Spleen (tissue), 11 donors: ENCODE results near the gene ZNF593. TPM values are rescaled to one million over a fixed set of nuclear protein-coding genes. Genes with fewer than 3 reads are reported as not detected.
A peak's percentile ranks its signal among the peaks of the same experiment; 100 is the strongest.

Experiments used
- DNase-seq: peaks from one replicate; pipeline ENCODE4 v3.0.0-alpha.2; 2020
- H3K27ac ChIP-seq, 8 donors: fragments of 200-600 bp; sonication (generic) in 7 of 8; 1 replicate in 4 of 8; 2 replicates in 4 of 8; pipeline versions ENCODE4 v1.5.0 to v1.8.0; 2016 to 2021; ENCODE audit warnings: inconsistent platforms in 4 of 8, mild to moderate bottlenecking in 4 of 8, moderate library complexity in 1 of 8
- H3K27me3 ChIP-seq, 7 donors: fragments of 200-600 bp; sonication (generic) in 6 of 7; replicated peaks in 1 of 7; 1 replicate in 4 of 7; 2 replicates in 3 of 7; pipeline versions ENCODE4 v1.5.0 to v1.8.0; 2016 to 2021; ENCODE audit warnings: inconsistent platforms in 3 of 7, mild to moderate bottlenecking in 1 of 7
- H3K36me3 ChIP-seq, 6 donors: fragments of 200-600 bp; sonication (generic) in 5 of 6; 1 replicate in 4 of 6; 2 replicates in 2 of 6; pipeline versions ENCODE4 v1.5.0 to v1.8.0; 2016 to 2021; ENCODE audit warnings: inconsistent platforms in 2 of 6
- H3K4me1 ChIP-seq, 6 donors: fragments of 200-600 bp; sonication (generic) in 5 of 6; 1 replicate in 3 of 6; 2 replicates in 3 of 6; pipeline versions ENCODE4 v1.5.0 to v1.8.0; 2016 to 2021; ENCODE audit warnings: inconsistent platforms in 3 of 6
- H3K4me3 ChIP-seq, 8 donors: fragments of 200-600 bp; sonication (generic) in 7 of 8; 1 replicate in 4 of 8; 2 replicates in 4 of 8; pipeline versions ENCODE4 v1.5.0 to v1.8.0; 2016 to 2021; ENCODE audit warnings: inconsistent platforms in 4 of 8, mild to moderate bottlenecking in 4 of 8, moderate library complexity in 2 of 8
- H3K9me3 ChIP-seq, 8 donors: fragments of 200-600 bp; sonication (generic) in 7 of 8; 1 replicate in 4 of 8; 2 replicates in 4 of 8; pipeline versions ENCODE4 v1.5.0 to v1.8.0; 2016 to 2021; ENCODE audit warnings: inconsistent platforms in 4 of 8
- CTCF ChIP-seq, 11 experiments: fragments of 200-600 bp in 7 of 11; fragments of 450-650 bp in 4 of 11; sonication (generic) in 4 of 11; IDR thresholded peaks in 8 of 11; conservative IDR thresholded peaks in 3 of 11; 1 replicate in 7 of 11; 2 replicates in 4 of 11; pipeline versions ENCODE4 v1.4.0 to v1.8.0; 2016 to 2021; ENCODE audit warnings: antibody characterized with exemption in 11 of 11, inconsistent platforms in 4 of 11, mild to moderate bottlenecking in 1 of 11
- POLR2A ChIP-seq, 3 donors: fragments of 450-650 bp; IDR thresholded peaks; one replicate each; pipeline ENCODE4 v1.5.1; 2017; ENCODE audit warnings: antibody characterized with exemption in 3 of 3, mild to moderate bottlenecking in 1 of 3
- POLR2AphosphoS5 ChIP-seq, 3 donors: sonication (generic); formaldehyde crosslinking; IDR thresholded peaks; one replicate each; pipeline ENCODE4 v1.5.1; 2017; ENCODE audit warnings: antibody characterized with exemption in 3 of 3
- WGBS, 5 donors: extraction: QIAGEN DNeasy Blood & Tissue Kit in 3 of 5; methylation state at CpG; one replicate each; pipeline versions ENCODE4 v1.1.5 to v1.1.7; 2013 to 2018; 5-methylcytosine and 5-hydroxymethylcytosine counted together
- intact Hi-C: fragments of 100-400 bp; cut with DNase I; formaldehyde crosslinking; loops from one replicate; pipeline ENCODE4 v1.15.0; 2023; ENCODE audit warnings: low total_unique reads
- polyA plus RNA-seq, 3 donors: library from polyadenylated mRNA; stranded (reverse); fragments of 200-250 nt; gene quantifications; one replicate each; pipeline ENCODE4 v1.2.1, GENCODE V29; 2013
- total RNA-seq, 7 donors: library from RNA; depleted of rRNA in 3 of 7; stranded (reverse); fragments of >200 nt in 3 of 7; fragmentation: NEBNext Ultra II Directional in 4 of 7; extraction: Animal tissue kit (Norgen Biotek cat#: 25700) in 4 of 7; gene quantifications; one replicate each; pipeline versions ENCODE4 v1.1.0 to v1.2.1, GENCODE V29; 2016 to 2021
- donor health status: healthy with polysubstance abuse.
- donor health status: DM: no; HTN: no; CAD: no; lungs with moderate emphysema.
- donor health status: DM: no; HTN: no; CAD: no.
- donor health status: Bipolar disorder and iron deficiency.
- donor health status: healthy.
- donor health status: DM: no; HTN: no; CAD: no.
- donor health status: DM: yes; HTN: yes; CAD: no.

ZNF593 gene
- total and polyA plus RNA-seq, 10 donors, result 13.5 to 104 (median 25.2) TPM

GRCh38 chr1:26168410-26169197, 1.1 kb upstream of the ZNF593 start, which contains the start of gene C1orf232:
TSS of gene C1orf232 (minus strand) at chr1:26168963. CDS start at chr1:26168499, 464 bp downstream.
- Histone ChIP-seq H3K27ac (peak within 1 kb of the TSS; percentile 55 to 89 (median 86)), H3K9me3 (no peaks in the 10 kb centered on the region), H3K4me1 (peaks cover 12 to 42% (median 33%) of the 10 kb centered on the region in 6 donors), H3K4me3 (peak within 1 kb of the TSS; percentile 56 to 86 (median 76)), H3K27me3 (peaks cover 0 to 17% (median 4%) of the 10 kb centered on the region in 7 donors), H3K36me3 (peaks cover 0 to 10% (median 0%) of the 10 kb centered on the region in 6 donors)
- WGBS, 5 donors, result 78 to 88% (median 87%) methylated on average over 4 to 5 of the region's 5 CpGs
- TF ChIP-seq CTCF (IDR thresholded peaks at IDR 0.05 in 8 of 11, conservative IDR thresholded peaks at IDR 0.05 in 3 of 11) (no peak), POLR2A (IDR thresholded peaks at IDR 0.05) (no peak), POLR2AphosphoS5 (IDR thresholded peaks at IDR 0.05) (no peak)
- intact Hi-C loops, result no loop called here
- no peak for DNase-seq

- peaks cover 9 to 36% (median 27%) of the 10 kb centered on the region in 6 donors for H3K4me1 ChIP-seq
- H3K27me3 ChIP-seq, result peaks cover 0 to 11% (median 0%) of the 10 kb centered on the region in 7 donors
- peaks cover 0 to 10% (median 0%) of the 10 kb centered on the region in 6 donors for H3K36me3 ChIP-seq
- intact Hi-C loops, result no loop called here
- H3K9me3 ChIP-seq, result no peaks in the 10 kb centered on the region
- WGBS, 5 donors, result 69 to 90% (median 73%) methylated on average over 4 of the region's 4 CpGs
- no peak for DNase-seq
- TF ChIP-seq POLR2A (IDR thresholded peaks at IDR 0.05) (no peak), CTCF (IDR thresholded peaks at IDR 0.05 in 8 of 11, conservative IDR thresholded peaks at IDR 0.05 in 3 of 11) (no peak), POLR2AphosphoS5 (IDR thresholded peaks at IDR 0.05) (no peak)
- peak overlapping the region in 5 of 8 donors; percentile 75 to 86 (median 77) for H3K4me3 ChIP-seq
- peak overlapping the region; percentile 55 to 89 (median 86) for H3K27ac ChIP-seq
Measured at GRCh38 chr1:26169198-26169554, 532 bp upstream of the ZNF593 start.

GRCh38 chr1:26170472-26170821, 739 bp downstream of the ZNF593 start:
- Histone ChIP-seq H3K9me3 (no peaks in the 10 kb centered on the region), H3K36me3 (peaks cover 0 to 10% (median 0%) of the 10 kb centered on the region in 6 donors), H3K4me1 (peaks cover 9 to 28% (median 20%) of the 10 kb centered on the region in 6 donors), H3K27me3 (no peaks in the 10 kb centered on the region), H3K27ac (peak overlapping the region in 4 of 8 donors; percentile 86 to 89 (median 88)), H3K4me3 (peak overlapping the region; percentile 56 to 86 (median 76))
- WGBS, 5 donors, result 65 to 84% (median 71%) methylated on average over 9 of the region's 9 CpGs
- intact Hi-C loops, result no loop called here
- DNase-seq, result no peak
- no peak for TF ChIP-seq POLR2A (IDR thresholded peaks at IDR 0.05)
- no peak for TF ChIP-seq POLR2AphosphoS5 (IDR thresholded peaks at IDR 0.05)
- no peak for TF ChIP-seq CTCF (IDR thresholded peaks at IDR 0.05 in 8 of 11, conservative IDR thresholded peaks at IDR 0.05 in 3 of 11)
